Measurements from ENCODE around the gene ATPAF1. TPM values are rescaled to one million over a fixed set of nuclear protein-coding genes. Genes with fewer than 3 reads are reported as not detected.

Gene ATPAF1
- total RNA-seq, 1 donor, result 53.6 TPM

DNA sequence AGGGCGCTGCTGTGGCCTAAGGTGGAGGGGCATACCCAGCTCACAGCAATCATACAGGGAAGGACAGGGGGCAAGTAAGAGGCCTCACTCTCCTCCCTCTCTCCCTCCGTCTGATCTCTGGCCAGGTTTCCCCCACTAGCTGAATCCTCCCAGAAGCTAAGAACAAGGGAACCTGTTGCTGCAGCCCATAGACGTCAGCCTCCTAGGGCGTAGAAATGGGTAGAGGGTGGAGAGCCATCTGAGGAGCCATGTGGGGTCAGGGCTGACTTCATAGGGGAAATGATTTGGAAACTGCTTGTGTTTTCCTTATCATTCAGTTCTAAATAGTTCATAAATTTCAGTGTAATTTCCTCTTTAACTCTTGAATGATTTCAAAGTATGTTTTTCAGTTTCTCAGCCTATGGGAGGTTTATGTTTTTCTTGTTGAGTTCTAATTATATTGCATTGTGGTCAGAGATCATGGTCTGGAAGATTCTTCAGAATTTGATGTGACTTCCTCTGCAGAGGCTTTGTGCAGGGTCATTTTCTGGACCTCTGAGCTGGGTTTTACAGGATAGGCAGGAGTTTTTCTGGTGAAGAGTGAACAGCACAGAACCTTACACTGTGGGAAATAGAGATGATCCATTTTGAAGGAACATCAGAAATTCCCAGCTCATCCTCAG lies 49.3 kb downstream of the ATPAF1 start:
- H3K36me3 ChIP-seq (ENCODE audit: insufficient read depth, low read length), result no peaks in the 10 kb centered on the region
- DNase-seq (ENCODE audit: insufficient read length, low spot score, missing footprints), result no peak
- no peak overlapping the region for H3K4me2 ChIP-seq (ENCODE audit: insufficient read depth, low read length)
- peaks cover 40% of the 10 kb centered on the region for H3K4me1 ChIP-seq (ENCODE audit: insufficient read depth, low read length)
- peaks cover 17% of the 10 kb centered on the region for H4K20me1 ChIP-seq (ENCODE audit: insufficient read depth, low read length)
- H3K4me3 ChIP-seq (ENCODE audit: insufficient read depth, low read length), result no peak overlapping the region
- H3K9me3 ChIP-seq (ENCODE audit: low read depth, low read length), result no peaks in the 10 kb centered on the region
- no peaks in the 10 kb centered on the region for H3K27me3 ChIP-seq (ENCODE audit: insufficient read depth, low read length)
- no peak overlapping the region for H2AFZ ChIP-seq (ENCODE audit: low read length)
- H3K79me2 ChIP-seq (ENCODE audit: insufficient read depth, low read length), result peaks cover 19% of the 10 kb centered on the region
- H3K27ac ChIP-seq (ENCODE audit: low read depth, low read length), result no peak overlapping the region
- TF ChIP-seq, protein P1, sequence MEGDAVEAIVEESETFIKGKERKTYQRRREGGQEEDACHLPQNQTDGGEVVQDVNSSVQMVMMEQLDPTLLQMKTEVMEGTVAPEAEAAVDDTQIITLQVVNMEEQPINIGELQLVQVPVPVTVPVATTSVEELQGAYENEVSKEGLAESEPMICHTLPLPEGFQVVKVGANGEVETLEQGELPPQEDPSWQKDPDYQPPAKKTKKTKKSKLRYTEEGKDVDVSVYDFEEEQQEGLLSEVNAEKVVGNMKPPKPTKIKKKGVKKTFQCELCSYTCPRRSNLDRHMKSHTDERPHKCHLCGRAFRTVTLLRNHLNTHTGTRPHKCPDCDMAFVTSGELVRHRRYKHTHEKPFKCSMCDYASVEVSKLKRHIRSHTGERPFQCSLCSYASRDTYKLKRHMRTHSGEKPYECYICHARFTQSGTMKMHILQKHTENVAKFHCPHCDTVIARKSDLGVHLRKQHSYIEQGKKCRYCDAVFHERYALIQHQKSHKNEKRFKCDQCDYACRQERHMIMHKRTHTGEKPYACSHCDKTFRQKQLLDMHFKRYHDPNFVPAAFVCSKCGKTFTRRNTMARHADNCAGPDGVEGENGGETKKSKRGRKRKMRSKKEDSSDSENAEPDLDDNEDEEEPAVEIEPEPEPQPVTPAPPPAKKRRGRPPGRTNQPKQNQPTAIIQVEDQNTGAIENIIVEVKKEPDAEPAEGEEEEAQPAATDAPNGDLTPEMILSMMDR (IDR thresholded peaks at IDR 0.05; ENCODE audit: extremely low read depth, low read depth, low read length), result no peak

DNA sequence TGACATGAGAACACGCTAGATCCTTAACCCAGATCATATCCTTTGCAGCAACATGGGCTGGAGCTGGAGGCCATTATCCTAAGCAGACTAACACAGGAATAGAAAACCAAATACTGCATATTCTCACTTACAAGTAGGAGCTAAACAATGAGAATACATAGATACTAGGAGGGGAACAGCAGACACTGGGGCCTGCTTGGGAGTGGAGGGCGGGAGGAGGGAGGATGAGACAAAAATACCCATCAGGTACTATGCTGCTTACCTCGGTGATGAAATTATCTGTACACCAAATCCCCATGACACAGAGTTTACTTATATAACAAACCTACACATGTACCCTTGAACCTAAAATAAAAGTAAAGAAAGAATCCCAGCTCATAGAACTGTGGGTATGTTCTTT lies 50.3 kb downstream of the ATPAF1 start:
- Histone ChIP-seq H3K4me3 (ENCODE audit: insufficient read depth, low read length) (no peak overlapping the region), H3K79me2 (ENCODE audit: insufficient read depth, low read length) (peaks cover 26% of the 10 kb centered on the region), H3K9me3 (ENCODE audit: low read depth, low read length) (no peaks in the 10 kb centered on the region), H3K4me1 (ENCODE audit: insufficient read depth, low read length) (peaks cover 42% of the 10 kb centered on the region), H2AFZ (ENCODE audit: low read length) (no peak overlapping the region), H3K4me2 (ENCODE audit: insufficient read depth, low read length) (no peak overlapping the region), H3K27me3 (ENCODE audit: insufficient read depth, low read length) (no peaks in the 10 kb centered on the region), H4K20me1 (ENCODE audit: insufficient read depth, low read length) (peaks cover 22% of the 10 kb centered on the region), H3K27ac (ENCODE audit: low read depth, low read length) (no peak overlapping the region), H3K36me3 (ENCODE audit: insufficient read depth, low read length) (peaks cover 2% of the 10 kb centered on the region)
- no peak for DNase-seq (ENCODE audit: insufficient read length, low spot score, missing footprints)
- TF ChIP-seq, protein P1 (IDR thresholded peaks at IDR 0.05; ENCODE audit: extremely low read depth, low read depth, low read length), result no peak

DNA sequence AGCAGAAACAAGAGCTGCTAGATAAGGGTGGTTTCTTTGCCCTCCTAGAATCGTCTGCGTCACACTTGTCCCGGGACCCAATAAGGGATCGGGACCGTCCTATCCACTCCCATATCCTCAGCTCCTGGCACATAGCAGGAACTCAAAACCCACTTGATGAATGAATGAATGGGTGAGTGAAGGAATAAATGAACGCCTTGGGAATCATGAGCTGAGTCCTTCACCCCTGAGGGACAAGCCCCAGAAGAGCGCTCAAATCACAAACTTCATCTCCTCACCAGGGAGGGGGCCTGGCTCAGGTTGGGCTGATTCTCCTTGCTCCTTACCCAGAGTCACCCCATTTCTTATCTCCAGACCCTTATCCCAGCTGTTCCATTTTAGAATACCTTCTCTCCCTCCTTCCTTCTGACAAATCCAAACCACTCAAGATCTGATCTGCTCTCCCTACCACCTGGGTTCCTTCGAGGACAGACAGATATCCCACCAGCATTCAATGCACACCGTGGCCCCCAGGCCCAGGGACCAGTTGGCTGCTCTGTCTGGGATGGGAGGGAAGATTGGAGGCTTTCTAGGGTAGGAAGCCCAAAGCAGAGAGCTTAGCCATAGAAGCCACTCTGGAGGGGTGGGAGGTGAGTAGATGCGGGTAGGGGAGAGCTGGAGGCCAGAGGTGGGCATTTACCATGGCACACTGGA lies 50.9 kb downstream of the ATPAF1 start:
- Histone ChIP-seq H3K27ac (ENCODE audit: low read depth, low read length) (peak overlapping the region; percentile 86), H3K9me3 (ENCODE audit: low read depth, low read length) (no peaks in the 10 kb centered on the region), H2AFZ (ENCODE audit: low read length) (peak overlapping the region; percentile 92), H3K4me2 (ENCODE audit: insufficient read depth, low read length) (peak overlapping the region; percentile 85), H3K4me1 (ENCODE audit: insufficient read depth, low read length) (peaks cover 41% of the 10 kb centered on the region), H4K20me1 (ENCODE audit: insufficient read depth, low read length) (peaks cover 24% of the 10 kb centered on the region), H3K4me3 (ENCODE audit: insufficient read depth, low read length) (peak overlapping the region; percentile 90), H3K79me2 (ENCODE audit: insufficient read depth, low read length) (peaks cover 28% of the 10 kb centered on the region), H3K36me3 (ENCODE audit: insufficient read depth, low read length) (peaks cover 6% of the 10 kb centered on the region), H3K27me3 (ENCODE audit: insufficient read depth, low read length) (no peaks in the 10 kb centered on the region)
- TF ChIP-seq, protein P1 (IDR thresholded peaks at IDR 0.05; ENCODE audit: extremely low read depth, low read depth, low read length), result no peak
- peak; percentile 75 for DNase-seq (ENCODE audit: insufficient read length, low spot score, missing footprints)
